Measurements from ENCODE around the gene NKD2. TPM values are rescaled to one million over a fixed set of nuclear protein-coding genes. Genes with fewer than 3 reads are reported as not detected.
"Not testable (repeated sequence)": the region's sequence is repeated elsewhere in the genome, so short reads cannot be mapped to it uniquely, and the experiment has no call there.

NKD2 gene
- polyA plus RNA-seq, 1 of the 3 experiments (the other 2 are of a cell fraction), result not detected

DNA sequence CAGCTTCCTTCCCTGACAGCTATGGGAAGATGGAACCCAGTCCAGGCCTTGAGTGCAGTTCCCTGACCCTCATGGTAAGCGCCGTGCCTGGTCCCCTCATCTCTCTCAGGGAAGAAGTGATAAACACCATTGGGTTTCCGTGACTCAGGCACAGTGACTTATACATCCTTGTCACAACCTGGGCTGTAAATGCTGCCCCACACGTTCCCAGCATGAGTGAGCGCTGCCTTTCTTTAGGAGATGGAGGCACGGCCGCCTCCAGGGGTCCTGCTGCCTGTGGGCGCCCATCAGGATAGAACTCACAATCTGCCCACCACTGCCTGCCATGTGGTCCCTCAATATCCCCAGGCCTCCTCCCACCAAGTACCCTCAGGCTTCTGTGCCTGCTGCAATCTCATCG lies 8.3 kb upstream of the NKD2 start:
- DNase-seq, result no peak
- Histone ChIP-seq H3F3A (replicated peaks; ENCODE audit: insufficient read depth) (no peaks in the 10 kb centered on the region), H4K20me1 (ENCODE audit: insufficient read depth) (no peaks in the 10 kb centered on the region), H3K79me2 (ENCODE audit: insufficient read depth) (no peaks in the 10 kb centered on the region), H3K4me3 (ENCODE audit: low read depth in 2 of 2, low read length in 1 of 2) (no peak overlapping the region), H3K27me3 (ENCODE audit: insufficient read depth) (peaks cover 17% of the 10 kb centered on the region), H3K9ac (no peak overlapping the region), H3K36me3 (replicated peaks in 1 of 2; ENCODE audit: control insufficient read depth in 1 of 2, insufficient read depth in 2 of 2, low read length in 1 of 2) (no peaks in the 10 kb centered on the region), H3K9me3 (no peaks in the 10 kb centered on the region), H2AFZ (ENCODE audit: low read depth) (no peak overlapping the region), H3K9me2 (no peaks in the 10 kb centered on the region), H3K27ac (ENCODE audit: low read depth in 2 of 2, low read length in 1 of 2) (no peak overlapping the region), H3K4me2 (no peak overlapping the region), H3K4me1 (ENCODE audit: control insufficient read depth in 1 of 2, insufficient read depth in 2 of 2, low read depth in 1 of 2, low read length in 1 of 2) (peaks cover 0 to 6% of the 10 kb centered on the region in 2 experiments; a peak in 1 of 4 replicates)
- TF ChIP-seq FOXJ3 (CRISPR knock-in tag; IDR thresholded peaks at IDR 0.05) (no peak), YY1 (IDR thresholded peaks at IDR 0.05; ENCODE audit: low read depth) (no peak), TCF12 (IDR thresholded peaks at IDR 0.05) (no peak), RAD21 (IDR thresholded peaks at IDR 0.05; ENCODE audit: low read length) (no peak), ELF1 (IDR thresholded peaks at IDR 0.05) (no peak), CHD2 (IDR thresholded peaks at IDR 0.05; ENCODE audit: low read length, partially characterized antibody) (no peak), NFIC (IDR thresholded peaks at IDR 0.05; ENCODE audit: borderline replicate concordance) (no peak), RXRA (IDR thresholded peaks at IDR 0.05; ENCODE audit: borderline replicate concordance, low read depth) (no peak), FOSL2 (IDR thresholded peaks at IDR 0.05; ENCODE audit: borderline replicate concordance, low read depth) (no peak), FOXM1 (IDR thresholded peaks at IDR 0.05; ENCODE audit: low read depth) (no peak)
- TF ChIP-seq, protein P1, sequence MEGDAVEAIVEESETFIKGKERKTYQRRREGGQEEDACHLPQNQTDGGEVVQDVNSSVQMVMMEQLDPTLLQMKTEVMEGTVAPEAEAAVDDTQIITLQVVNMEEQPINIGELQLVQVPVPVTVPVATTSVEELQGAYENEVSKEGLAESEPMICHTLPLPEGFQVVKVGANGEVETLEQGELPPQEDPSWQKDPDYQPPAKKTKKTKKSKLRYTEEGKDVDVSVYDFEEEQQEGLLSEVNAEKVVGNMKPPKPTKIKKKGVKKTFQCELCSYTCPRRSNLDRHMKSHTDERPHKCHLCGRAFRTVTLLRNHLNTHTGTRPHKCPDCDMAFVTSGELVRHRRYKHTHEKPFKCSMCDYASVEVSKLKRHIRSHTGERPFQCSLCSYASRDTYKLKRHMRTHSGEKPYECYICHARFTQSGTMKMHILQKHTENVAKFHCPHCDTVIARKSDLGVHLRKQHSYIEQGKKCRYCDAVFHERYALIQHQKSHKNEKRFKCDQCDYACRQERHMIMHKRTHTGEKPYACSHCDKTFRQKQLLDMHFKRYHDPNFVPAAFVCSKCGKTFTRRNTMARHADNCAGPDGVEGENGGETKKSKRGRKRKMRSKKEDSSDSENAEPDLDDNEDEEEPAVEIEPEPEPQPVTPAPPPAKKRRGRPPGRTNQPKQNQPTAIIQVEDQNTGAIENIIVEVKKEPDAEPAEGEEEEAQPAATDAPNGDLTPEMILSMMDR (IDR thresholded peaks at IDR 0.05), result no peak
- TF ChIP-seq, protein P2, sequence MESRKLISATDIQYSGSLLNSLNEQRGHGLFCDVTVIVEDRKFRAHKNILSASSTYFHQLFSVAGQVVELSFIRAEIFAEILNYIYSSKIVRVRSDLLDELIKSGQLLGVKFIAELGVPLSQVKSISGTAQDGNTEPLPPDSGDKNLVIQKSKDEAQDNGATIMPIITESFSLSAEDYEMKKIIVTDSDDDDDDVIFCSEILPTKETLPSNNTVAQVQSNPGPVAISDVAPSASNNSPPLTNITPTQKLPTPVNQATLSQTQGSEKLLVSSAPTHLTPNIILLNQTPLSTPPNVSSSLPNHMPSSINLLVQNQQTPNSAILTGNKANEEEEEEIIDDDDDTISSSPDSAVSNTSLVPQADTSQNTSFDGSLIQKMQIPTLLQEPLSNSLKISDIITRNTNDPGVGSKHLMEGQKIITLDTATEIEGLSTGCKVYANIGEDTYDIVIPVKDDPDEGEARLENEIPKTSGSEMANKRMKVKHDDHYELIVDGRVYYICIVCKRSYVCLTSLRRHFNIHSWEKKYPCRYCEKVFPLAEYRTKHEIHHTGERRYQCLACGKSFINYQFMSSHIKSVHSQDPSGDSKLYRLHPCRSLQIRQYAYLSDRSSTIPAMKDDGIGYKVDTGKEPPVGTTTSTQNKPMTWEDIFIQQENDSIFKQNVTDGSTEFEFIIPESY (IDR thresholded peaks at IDR 0.05; ENCODE audit: borderline replicate concordance, low read depth), result no peak
- TF ChIP-seq, protein P3, sequence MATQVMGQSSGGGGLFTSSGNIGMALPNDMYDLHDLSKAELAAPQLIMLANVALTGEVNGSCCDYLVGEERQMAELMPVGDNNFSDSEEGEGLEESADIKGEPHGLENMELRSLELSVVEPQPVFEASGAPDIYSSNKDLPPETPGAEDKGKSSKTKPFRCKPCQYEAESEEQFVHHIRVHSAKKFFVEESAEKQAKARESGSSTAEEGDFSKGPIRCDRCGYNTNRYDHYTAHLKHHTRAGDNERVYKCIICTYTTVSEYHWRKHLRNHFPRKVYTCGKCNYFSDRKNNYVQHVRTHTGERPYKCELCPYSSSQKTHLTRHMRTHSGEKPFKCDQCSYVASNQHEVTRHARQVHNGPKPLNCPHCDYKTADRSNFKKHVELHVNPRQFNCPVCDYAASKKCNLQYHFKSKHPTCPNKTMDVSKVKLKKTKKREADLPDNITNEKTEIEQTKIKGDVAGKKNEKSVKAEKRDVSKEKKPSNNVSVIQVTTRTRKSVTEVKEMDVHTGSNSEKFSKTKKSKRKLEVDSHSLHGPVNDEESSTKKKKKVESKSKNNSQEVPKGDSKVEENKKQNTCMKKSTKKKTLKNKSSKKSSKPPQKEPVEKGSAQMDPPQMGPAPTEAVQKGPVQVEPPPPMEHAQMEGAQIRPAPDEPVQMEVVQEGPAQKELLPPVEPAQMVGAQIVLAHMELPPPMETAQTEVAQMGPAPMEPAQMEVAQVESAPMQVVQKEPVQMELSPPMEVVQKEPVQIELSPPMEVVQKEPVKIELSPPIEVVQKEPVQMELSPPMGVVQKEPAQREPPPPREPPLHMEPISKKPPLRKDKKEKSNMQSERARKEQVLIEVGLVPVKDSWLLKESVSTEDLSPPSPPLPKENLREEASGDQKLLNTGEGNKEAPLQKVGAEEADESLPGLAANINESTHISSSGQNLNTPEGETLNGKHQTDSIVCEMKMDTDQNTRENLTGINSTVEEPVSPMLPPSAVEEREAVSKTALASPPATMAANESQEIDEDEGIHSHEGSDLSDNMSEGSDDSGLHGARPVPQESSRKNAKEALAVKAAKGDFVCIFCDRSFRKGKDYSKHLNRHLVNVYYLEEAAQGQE (IDR thresholded peaks at IDR 0.05; ENCODE audit: low read depth, low read length), result no peak
- TF ChIP-seq, protein P4, sequence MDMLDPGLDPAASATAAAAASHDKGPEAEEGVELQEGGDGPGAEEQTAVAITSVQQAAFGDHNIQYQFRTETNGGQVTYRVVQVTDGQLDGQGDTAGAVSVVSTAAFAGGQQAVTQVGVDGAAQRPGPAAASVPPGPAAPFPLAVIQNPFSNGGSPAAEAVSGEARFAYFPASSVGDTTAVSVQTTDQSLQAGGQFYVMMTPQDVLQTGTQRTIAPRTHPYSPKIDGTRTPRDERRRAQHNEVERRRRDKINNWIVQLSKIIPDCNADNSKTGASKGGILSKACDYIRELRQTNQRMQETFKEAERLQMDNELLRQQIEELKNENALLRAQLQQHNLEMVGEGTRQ (IDR thresholded peaks at IDR 0.05; ENCODE audit: borderline replicate concordance, low read depth, low read length), result no peak
- TF ChIP-seq, protein P5, sequence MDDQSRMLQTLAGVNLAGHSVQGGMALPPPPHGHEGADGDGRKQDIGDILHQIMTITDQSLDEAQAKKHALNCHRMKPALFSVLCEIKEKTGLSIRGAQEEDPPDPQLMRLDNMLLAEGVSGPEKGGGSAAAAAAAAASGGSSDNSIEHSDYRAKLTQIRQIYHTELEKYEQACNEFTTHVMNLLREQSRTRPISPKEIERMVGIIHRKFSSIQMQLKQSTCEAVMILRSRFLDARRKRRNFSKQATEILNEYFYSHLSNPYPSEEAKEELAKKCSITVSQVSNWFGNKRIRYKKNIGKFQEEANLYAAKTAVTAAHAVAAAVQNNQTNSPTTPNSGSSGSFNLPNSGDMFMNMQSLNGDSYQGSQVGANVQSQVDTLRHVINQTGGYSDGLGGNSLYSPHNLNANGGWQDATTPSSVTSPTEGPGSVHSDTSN (IDR thresholded peaks at IDR 0.05), result no peak
- TF ChIP-seq, protein P6, sequence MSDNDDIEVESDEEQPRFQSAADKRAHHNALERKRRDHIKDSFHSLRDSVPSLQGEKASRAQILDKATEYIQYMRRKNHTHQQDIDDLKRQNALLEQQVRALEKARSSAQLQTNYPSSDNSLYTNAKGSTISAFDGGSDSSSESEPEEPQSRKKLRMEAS (IDR thresholded peaks at IDR 0.05; ENCODE audit: low read depth), result no peak
- ChIA-PET POLR2A (no interaction called here), CTCF (interaction anchor here (2.5 kb wide), 1 partner anchor 140 kb away, joined by 9 read pairs; no protein-coding TSS in a partner anchor)
- WGBS (ENCODE audit: low lambda C conversion rate), result 36% methylated on average over 6 of the region's 9 CpGs

DNA sequence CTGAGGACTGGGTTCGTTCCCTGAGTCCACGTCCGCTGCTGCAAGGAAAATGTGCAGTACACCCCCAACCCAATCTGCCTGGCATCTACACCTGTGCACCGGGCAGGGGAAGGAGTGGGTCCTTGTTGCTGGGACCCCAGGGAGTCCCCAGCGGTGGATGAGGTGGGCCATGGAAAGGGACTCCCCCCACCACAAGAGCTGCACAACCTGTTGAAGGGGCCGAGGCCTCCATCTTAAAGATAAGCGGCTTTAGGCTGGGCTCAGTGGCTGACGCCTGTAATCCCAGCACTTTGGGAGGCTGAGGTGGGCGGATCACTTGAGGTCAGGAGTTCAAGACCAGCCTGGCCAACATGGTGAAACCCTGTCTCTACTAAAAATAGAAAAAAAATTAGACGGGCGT lies 7.8 kb upstream of the NKD2 start:
- H2AFZ ChIP-seq (ENCODE audit: low read depth); H3K27ac ChIP-seq (ENCODE audit: low read depth in 2 of 2, low read length in 1 of 2); H3K79me2 ChIP-seq (ENCODE audit: insufficient read depth); H3F3A ChIP-seq (replicated peaks; ENCODE audit: insufficient read depth); H3K4me1 ChIP-seq (ENCODE audit: control insufficient read depth in 1 of 2, insufficient read depth in 2 of 2, low read depth in 1 of 2, low read length in 1 of 2); H3K9me3 ChIP-seq; H3K4me3 ChIP-seq (ENCODE audit: low read depth in 2 of 2, low read length in 1 of 2); POLR2A ChIA-PET; DNase-seq; H3K36me3 ChIP-seq (replicated peaks in 1 of 2; ENCODE audit: control insufficient read depth in 1 of 2, insufficient read depth in 2 of 2, low read length in 1 of 2); H3K9me2 ChIP-seq; H3K4me2 ChIP-seq; H4K20me1 ChIP-seq (ENCODE audit: insufficient read depth); H3K9ac ChIP-seq: not testable (repeated sequence)
- 70% methylated on average over 10 of the region's 11 CpGs for WGBS (ENCODE audit: low lambda C conversion rate)
- CTCF ChIA-PET, result interaction anchor here (1.7 to 2.5 kb wide), 3 partner anchors 77 to 167 kb away, joined by 5 to 9 read pairs (median 7); no protein-coding TSS in a partner anchor
- peaks cover 22% of the 10 kb centered on the region for H3K27me3 ChIP-seq (ENCODE audit: insufficient read depth)
